Body of pancreas (tissue), 4 donors: ENCODE data around the gene GRIA4.

ENCODE experiments used
- POLR2A ChIP-seq, 3 donors: fragments of 450-650 bp; IDR thresholded peaks; one replicate each; pipeline ENCODE4 v1.6.1; 2016; ENCODE audit warnings: antibody characterized with exemption in 3 of 3, mild to moderate bottlenecking in 2 of 3
- TF ChIP-seq, protein P1 (sequence below), 7 experiments: fragments of 450-650 bp in 4 of 7; fragments of 200-600 bp in 3 of 7; sonication (generic) in 3 of 7; IDR thresholded peaks; one replicate each; pipeline ENCODE4 v1.5.1; 2016 to 2019; ENCODE audit warnings: antibody characterized with exemption in 7 of 7

DNA sequence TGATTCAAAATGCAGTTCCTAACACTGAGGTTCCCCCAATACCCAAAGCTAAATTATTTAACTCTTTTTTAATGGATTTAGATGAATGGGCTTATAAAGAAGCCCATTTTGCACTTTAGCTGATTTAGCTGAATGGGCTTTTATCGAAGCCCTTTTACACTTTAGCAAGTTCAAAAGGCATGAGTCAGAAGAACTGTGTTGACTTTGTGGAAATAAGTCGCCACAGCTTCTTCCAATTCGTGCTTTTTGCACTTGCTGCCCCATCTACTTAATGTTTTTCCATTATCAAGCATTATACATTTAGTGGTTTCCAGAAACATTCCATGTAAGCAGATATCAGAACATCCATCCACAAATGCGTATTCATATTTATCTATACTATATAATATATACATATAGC is 20.5 kb upstream of the GRIA4 start:
- TF ChIP-seq, protein P1, sequence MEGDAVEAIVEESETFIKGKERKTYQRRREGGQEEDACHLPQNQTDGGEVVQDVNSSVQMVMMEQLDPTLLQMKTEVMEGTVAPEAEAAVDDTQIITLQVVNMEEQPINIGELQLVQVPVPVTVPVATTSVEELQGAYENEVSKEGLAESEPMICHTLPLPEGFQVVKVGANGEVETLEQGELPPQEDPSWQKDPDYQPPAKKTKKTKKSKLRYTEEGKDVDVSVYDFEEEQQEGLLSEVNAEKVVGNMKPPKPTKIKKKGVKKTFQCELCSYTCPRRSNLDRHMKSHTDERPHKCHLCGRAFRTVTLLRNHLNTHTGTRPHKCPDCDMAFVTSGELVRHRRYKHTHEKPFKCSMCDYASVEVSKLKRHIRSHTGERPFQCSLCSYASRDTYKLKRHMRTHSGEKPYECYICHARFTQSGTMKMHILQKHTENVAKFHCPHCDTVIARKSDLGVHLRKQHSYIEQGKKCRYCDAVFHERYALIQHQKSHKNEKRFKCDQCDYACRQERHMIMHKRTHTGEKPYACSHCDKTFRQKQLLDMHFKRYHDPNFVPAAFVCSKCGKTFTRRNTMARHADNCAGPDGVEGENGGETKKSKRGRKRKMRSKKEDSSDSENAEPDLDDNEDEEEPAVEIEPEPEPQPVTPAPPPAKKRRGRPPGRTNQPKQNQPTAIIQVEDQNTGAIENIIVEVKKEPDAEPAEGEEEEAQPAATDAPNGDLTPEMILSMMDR (IDR thresholded peaks at IDR 0.05): no peak
- TF ChIP-seq POLR2A (IDR thresholded peaks at IDR 0.05): no peak
